GM12878 (cell line): Measurements from ENCODE around the gene NOB1. TPM values are rescaled to one million over a fixed set of nuclear protein-coding genes. Genes with fewer than 3 reads are reported as not detected.
A peak's percentile ranks its signal among the peaks of the same experiment; 100 is the strongest.

Experiments used
- ATAC-seq: fragments of 200-7000 bp; cut with Tn5 transposase; 3 replicates; pipeline ENCODE4 v1.9.1; 2020; ENCODE audit warnings: mild to moderate bottlenecking, moderate library complexity
- BruUV-seq: library from RNA; stranded (reverse); fragments of 400-500 nt; replicated peaks from 2 replicates; lab custom pipeline; 2021; lab: Mats Ljungman, UMichigan
- CTCF ChIA-PET: fragments of 300-600 bp; sonication (Branson Sonifier 250); formaldehyde crosslinking; extraction: SDS; loops from one replicate; lab custom pipeline; 2021; ENCODE audit warnings: inconsistent platforms; lab: Yijun Ruan, JAX
- POLR2A ChIA-PET: fragments of 350-600 bp; formaldehyde crosslinking; extraction: SDS; loops from one replicate; lab custom pipeline; 2021; ENCODE audit warnings: inconsistent platforms; lab: Charles Lee
- RAD21 ChIA-PET: fragments of 300-600 bp; sonication (Branson Sonifier 250); formaldehyde crosslinking; loops from one replicate; lab custom pipeline; 2023; ENCODE audit warnings: antibody characterized with exemption; ENCODE audit not compliant: unreplicated experiment; lab: Charles Lee
- SMC1A ChIA-PET: fragments of 300-600 bp; sonication (Branson Sonifier 250); formaldehyde crosslinking; loops from one replicate; lab custom pipeline; 2023; ENCODE audit not compliant: unreplicated experiment, uncharacterized antibody; lab: Charles Lee
- DNase-seq: peaks from one replicate; pipeline ENCODE4 v3.0.0-alpha.2; 2011; ENCODE audit warnings: low read depth, low spot score
- FAIRE-seq: peaks from 3 replicates; lab custom pipeline; 2011; peaks lifted over from hg19 to GRCh38; lab: Jason Lieb, UNC
- H2AFZ ChIP-seq: 2 replicates; pipeline ENCODE4 v1.6.0; 2011; ENCODE audit warnings: low read depth, low read length, control low read depth; ENCODE audit not compliant: control insufficient read depth
- H3K27ac ChIP-seq: 2 replicates; pipeline ENCODE4 v1.5.1; 2011; ENCODE audit warnings: control low read depth; ENCODE audit not compliant: control insufficient read depth, insufficient read depth
- H3K27me3 ChIP-seq, 2 experiments: replicated peaks in 1 of 2; 2 replicates each; pipeline versions ENCODE4 v1.6.0 to v1.6.1; 2011; ENCODE audit warnings: low read length in 1 of 2; ENCODE audit not compliant: control insufficient read depth in 2 of 2, insufficient read depth in 2 of 2
- H3K36me3 ChIP-seq, 2 experiments: 2 replicates each; pipeline ENCODE4 v1.5.1; 2011; ENCODE audit warnings: low read length in 1 of 2; ENCODE audit not compliant: control insufficient read depth in 2 of 2, insufficient read depth in 2 of 2
- H3K4me1 ChIP-seq: 2 replicates; pipeline ENCODE4 v1.6.1; 2011; ENCODE audit warnings: mild to moderate bottlenecking, low read length, moderate library complexity, mixed read lengths; ENCODE audit not compliant: control insufficient read depth, insufficient read depth
- H3K4me2 ChIP-seq: 2 replicates; pipeline ENCODE4 v1.6.0; 2011; ENCODE audit warnings: control low read depth; ENCODE audit not compliant: control insufficient read depth, insufficient read depth
- H3K4me3 ChIP-seq: fragments of 200-600 bp; sonication (generic); 2 replicates; pipeline ENCODE4 v1.5.1; 2016
- H3K79me2 ChIP-seq: 2 replicates; pipeline ENCODE4 v1.6.0; 2011; ENCODE audit warnings: low read length; ENCODE audit not compliant: control insufficient read depth, insufficient read depth
- H3K9ac ChIP-seq: 2 replicates; pipeline ENCODE4 v1.8.0; 2011; ENCODE audit warnings: low read length, control low read depth, mixed read lengths; ENCODE audit not compliant: control insufficient read depth, insufficient read depth
- H3K9me3 ChIP-seq: replicated peaks from 3 replicates; pipeline ENCODE4 v1.5.1; 2011; ENCODE audit warnings: mild to moderate bottlenecking, low read length; ENCODE audit not compliant: control insufficient read depth, insufficient read depth
- H4K20me1 ChIP-seq: 2 replicates; pipeline ENCODE4 v1.6.0; 2011; ENCODE audit not compliant: control insufficient read depth, insufficient read depth
- BRCA1 ChIP-seq: IDR thresholded peaks from 2 replicates; pipeline ENCODE4 v1.6.1; 2011; ENCODE audit warnings: low read depth, low read length, improper control_type of control experiment
- IKZF2 ChIP-seq, 2 experiments: fragments of 450-650 bp; IDR thresholded peaks; 2 replicates each; pipeline ENCODE4 v1.6.1; 2017; ENCODE audit warnings: mild to moderate bottlenecking in 2 of 2, moderate library complexity in 2 of 2
- IRF4 ChIP-seq: IDR thresholded peaks from 2 replicates; pipeline ENCODE4 v1.6.1; 2011; ENCODE audit warnings: low read depth, low read length
- POU2F2 ChIP-seq: IDR thresholded peaks from 3 replicates; pipeline ENCODE4 v1.6.1; 2011; ENCODE audit warnings: low read depth, mild to moderate bottlenecking, low read length, borderline replicate concordance
- TCF12 ChIP-seq: IDR thresholded peaks from 2 replicates; pipeline ENCODE4 v1.6.1; 2011; ENCODE audit warnings: low read depth, mild to moderate bottlenecking, low read length
- WGBS: methylation state at CpG from one replicate; pipeline ENCODE4 v1.1.6; 2016; ENCODE audit warnings: low lambda C conversion rate; ENCODE audit not compliant: insufficient replicate concordance, insufficient coverage; ENCODE audit errors: missing lambda C conversion rate; 5-methylcytosine and 5-hydroxymethylcytosine counted together
- in situ Hi-C: fragments of 300-500 bp; cut with MboI; formaldehyde crosslinking; loops from 9 replicates; pipeline ENCODE4 v1.14.3; 2018; ENCODE audit warnings: mixed read lengths
- intact Hi-C: fragments of 100-400 bp; cut with micrococcal nuclease; formaldehyde crosslinking; loops from one replicate; pipeline ENCODE4 v1.14.2; 2022; ENCODE audit not compliant: unreplicated experiment
- polyA plus RNA-seq, 11 experiments: library from polyadenylated mRNA; depleted of rRNA in 4 of 11; unstranded in 6 of 11; stranded (reverse) in 5 of 11; fragments of >200 nt; fragmentation: Nextera tagmentation in 4 of 11; fragmentation: Illumina TruSeq in 1 of 11; extraction: Ambion mirVana in 4 of 11; extraction: Trizol in 1 of 11; gene quantifications; 1 replicate in 1 of 11; 2 replicates in 10 of 11; pipeline versions ENCODE4 v1.2.1 to v1.2.3, GENCODE V29; 2011 to 2016; ENCODE audit warnings: inconsistent platforms in 2 of 11, missing spikeins in 2 of 11, low read depth in 1 of 11
- total RNA-seq, 4 experiments: library from RNA; depleted of rRNA in 3 of 4; stranded (reverse); fragments of >200 nt in 3 of 4; fragmentation: Illumina TruSeq in 1 of 4; extraction: Trizol in 1 of 4; gene quantifications; 2 replicates each; pipeline versions ENCODE4 v1.2.1 to v1.2.3, GENCODE V29; 2013 to 2021
- TF ChIP-seq, protein P1 (sequence below): IDR thresholded peaks from 2 replicates; pipeline ENCODE4 v1.6.1; 2011; ENCODE audit warnings: low read depth, mild to moderate bottlenecking, low read length, moderate library complexity, borderline replicate concordance; ENCODE audit errors: extremely low read depth
- TF ChIP-seq, protein P2 (sequence below): fragments of 450-650 bp; IDR thresholded peaks from 2 replicates; pipeline ENCODE4 v1.6.1; 2017; ENCODE audit warnings: mild to moderate bottlenecking, moderate library complexity
- TF ChIP-seq, protein P3 (sequence below): IDR thresholded peaks from 2 replicates; pipeline ENCODE4 v1.6.1; 2012; ENCODE audit warnings: low read depth, low read length, improper control_type of control experiment

NOB1 gene
- total and polyA plus RNA-seq, 10 of the 15 experiments (the other 5 are each of a cell fraction or from before 2014, with no cell fraction given): 31.1 to 117 (median 78.0) TPM

DNA sequence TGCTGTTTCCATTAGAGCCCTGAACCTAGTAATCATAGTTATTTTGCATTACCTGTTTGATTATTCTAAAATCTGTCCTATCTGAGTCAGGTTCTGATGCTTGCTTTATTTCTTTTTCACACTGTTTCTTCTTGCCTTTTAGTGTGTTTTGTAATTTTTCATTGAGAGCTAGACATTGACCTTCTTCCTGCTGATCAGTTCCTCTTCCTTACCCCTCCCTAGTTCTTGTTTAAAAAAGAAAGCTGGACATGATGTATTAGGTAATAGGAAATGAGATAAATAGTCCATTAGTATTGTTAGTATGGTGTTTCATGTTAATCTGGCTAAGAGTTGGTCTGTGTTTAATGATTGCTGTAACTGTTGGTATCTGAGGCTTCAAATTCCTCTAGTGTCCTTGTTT is 20.8 kb upstream of the NOB1 start (continued):
- no peak for TF ChIP-seq TCF12
- TF ChIP-seq, protein P1, sequence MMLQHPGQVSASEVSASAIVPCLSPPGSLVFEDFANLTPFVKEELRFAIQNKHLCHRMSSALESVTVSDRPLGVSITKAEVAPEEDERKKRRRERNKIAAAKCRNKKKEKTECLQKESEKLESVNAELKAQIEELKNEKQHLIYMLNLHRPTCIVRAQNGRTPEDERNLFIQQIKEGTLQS: no peak
- TF ChIP-seq, protein P2, sequence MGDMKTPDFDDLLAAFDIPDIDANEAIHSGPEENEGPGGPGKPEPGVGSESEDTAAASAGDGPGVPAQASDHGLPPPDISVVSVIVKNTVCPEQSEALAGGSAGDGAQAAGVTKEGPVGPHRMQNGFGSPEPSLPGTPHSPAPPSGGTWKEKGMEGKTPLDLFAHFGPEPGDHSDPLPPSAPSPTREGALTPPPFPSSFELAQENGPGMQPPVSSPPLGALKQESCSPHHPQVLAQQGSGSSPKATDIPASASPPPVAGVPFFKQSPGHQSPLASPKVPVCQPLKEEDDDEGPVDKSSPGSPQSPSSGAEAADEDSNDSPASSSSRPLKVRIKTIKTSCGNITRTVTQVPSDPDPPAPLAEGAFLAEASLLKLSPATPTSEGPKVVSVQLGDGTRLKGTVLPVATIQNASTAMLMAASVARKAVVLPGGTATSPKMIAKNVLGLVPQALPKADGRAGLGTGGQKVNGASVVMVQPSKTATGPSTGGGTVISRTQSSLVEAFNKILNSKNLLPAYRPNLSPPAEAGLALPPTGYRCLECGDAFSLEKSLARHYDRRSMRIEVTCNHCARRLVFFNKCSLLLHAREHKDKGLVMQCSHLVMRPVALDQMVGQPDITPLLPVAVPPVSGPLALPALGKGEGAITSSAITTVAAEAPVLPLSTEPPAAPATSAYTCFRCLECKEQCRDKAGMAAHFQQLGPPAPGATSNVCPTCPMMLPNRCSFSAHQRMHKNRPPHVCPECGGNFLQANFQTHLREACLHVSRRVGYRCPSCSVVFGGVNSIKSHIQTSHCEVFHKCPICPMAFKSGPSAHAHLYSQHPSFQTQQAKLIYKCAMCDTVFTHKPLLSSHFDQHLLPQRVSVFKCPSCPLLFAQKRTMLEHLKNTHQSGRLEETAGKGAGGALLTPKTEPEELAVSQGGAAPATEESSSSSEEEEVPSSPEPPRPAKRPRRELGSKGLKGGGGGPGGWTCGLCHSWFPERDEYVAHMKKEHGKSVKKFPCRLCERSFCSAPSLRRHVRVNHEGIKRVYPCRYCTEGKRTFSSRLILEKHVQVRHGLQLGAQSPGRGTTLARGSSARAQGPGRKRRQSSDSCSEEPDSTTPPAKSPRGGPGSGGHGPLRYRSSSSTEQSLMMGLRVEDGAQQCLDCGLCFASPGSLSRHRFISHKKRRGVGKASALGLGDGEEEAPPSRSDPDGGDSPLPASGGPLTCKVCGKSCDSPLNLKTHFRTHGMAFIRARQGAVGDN: no peak
- TF ChIP-seq, protein P3, sequence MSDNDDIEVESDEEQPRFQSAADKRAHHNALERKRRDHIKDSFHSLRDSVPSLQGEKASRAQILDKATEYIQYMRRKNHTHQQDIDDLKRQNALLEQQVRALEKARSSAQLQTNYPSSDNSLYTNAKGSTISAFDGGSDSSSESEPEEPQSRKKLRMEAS: no peak

DNA sequence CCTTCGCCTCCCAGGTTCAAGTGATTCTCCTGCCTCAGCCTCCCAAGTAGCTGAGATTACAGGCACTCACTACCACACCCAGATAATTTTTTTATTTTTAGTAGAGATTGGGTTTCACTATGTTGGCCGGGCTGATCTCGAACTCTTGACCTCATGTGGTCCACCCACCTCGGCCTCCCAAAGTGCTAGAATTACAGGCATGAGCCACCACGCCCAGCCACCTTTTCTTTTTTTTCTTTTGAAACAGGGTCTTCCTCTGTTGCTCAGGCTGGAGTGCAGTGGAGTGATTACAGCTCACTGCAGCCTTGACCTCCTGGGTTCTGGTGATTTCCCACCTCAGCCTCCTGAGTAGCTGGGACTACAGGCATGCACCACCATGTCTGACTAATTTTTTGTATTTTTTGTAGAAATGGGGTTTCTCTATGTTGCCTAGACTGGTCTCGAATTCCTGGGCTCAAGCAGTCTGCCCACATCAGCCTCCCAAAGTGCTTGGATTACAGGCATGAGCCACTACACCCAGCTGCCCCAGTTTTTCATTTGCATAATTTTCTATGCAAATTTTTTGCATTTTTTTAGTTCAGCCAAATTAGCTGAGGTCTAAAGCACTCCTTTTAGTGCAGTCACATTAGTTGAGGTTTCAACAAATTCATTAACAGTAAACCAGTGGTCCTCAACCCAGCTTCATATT is 18.7 kb upstream of the NOB1 start:
- Histone ChIP-seq H4K20me1 (no peaks in the 10 kb centered on the region), H3K4me1 (peaks cover 30% of the 10 kb centered on the region), H3K4me3 (no peak overlapping the region), H2AFZ (no peak overlapping the region), H3K79me2 (peaks cover 25% of the 10 kb centered on the region), H3K27me3 (no peaks in the 10 kb centered on the region), H3K4me2 (peak overlapping the region; percentile 65), H3K27ac (no peak overlapping the region), H3K9ac (no peak overlapping the region), H3K9me3 (peaks cover 12% of the 10 kb centered on the region; the same call in 2 of the 3 replicates), H3K36me3 (no peaks in the 10 kb centered on the region; a peak in 1 of 4 replicates)
- in situ Hi-C loops: no loop called here
- WGBS: 1% methylated on average over 6 of the region's 6 CpGs
- POLR2A ChIA-PET: no interaction called here
- RAD21 ChIA-PET: interaction anchor here (1.0 to 3.3 kb wide), 4 partner anchors 10 to 157 kb away, joined by 3 to 10 read pairs (median 4); partner anchors contain the start of gene WWP2
- no TSS peak for BruUV-seq
- intact Hi-C loops: no loop called here
- CTCF ChIA-PET: interaction anchor here (1.5 to 3.9 kb wide), 2 partner anchors 19 to 23 kb away, joined by 3 to 25 read pairs; partner anchors contain the start of gene NOB1
- SMC1A ChIA-PET: interaction anchor here (0.9 to 2.9 kb wide), 3 partner anchors 11 to 157 kb away, joined by 3 to 9 read pairs (median 4); partner anchors contain the start of genes NOB1 and WWP2
- FAIRE-seq (no peak), DNase-seq (no peak), ATAC-seq (peak; percentile 45)
- 0 out of 3 replicates have a peak, but pooled peaks have one; percentile 56 for TF ChIP-seq POU2F2
- TF ChIP-seq IKZF2 (IDR thresholded peaks at IDR 0.05): peak in 1 of 2 experiments; percentile 13; a peak in 1 of 4 replicates
- no peak for TF ChIP-seq BRCA1
- TF ChIP-seq IRF4: no peak
